ENCODE data around the gene KLHDC1. TPM values are rescaled to one million over a fixed set of nuclear protein-coding genes. Genes with fewer than 3 reads are reported as not detected.

KLHDC1 gene
- total and polyA plus RNA-seq, 4 donors, result 0.36 to 4.1 (median 2.5) TPM

- Histone ChIP-seq H3K9me3 (ENCODE audit: control insufficient read depth in 4 of 4, low read length in 3 of 4) (no peaks in the 10 kb centered on the region), H3K36me3 (ENCODE audit: control insufficient read depth in 4 of 4, insufficient read depth in 3 of 4, low read depth in 1 of 4, low read length in 3 of 4) (no peaks in the 10 kb centered on the region), H3K27ac (ENCODE audit: low read depth in 1 of 2, low read length in 2 of 2) (no peak overlapping the region), H3K4me1 (ENCODE audit: control insufficient read depth in 4 of 4, insufficient read depth in 4 of 4, low read length in 3 of 4) (no peaks in the 10 kb centered on the region), H3K9ac (ENCODE audit: low read depth in 1 of 2, low read length in 2 of 2) (no peak overlapping the region), H3K27me3 (ENCODE audit: control insufficient read depth in 4 of 4, insufficient read depth in 4 of 4, low read length in 3 of 4) (no peaks in the 10 kb centered on the region), H3K4me3 (ENCODE audit: low read depth in 1 of 3, low read length in 3 of 3) (no peak overlapping the region)
- no peak for TF ChIP-seq TAF1 (conservative IDR thresholded peaks at IDR 0.05)
- no peak for TF ChIP-seq HNF4G (IDR thresholded peaks at IDR 0.05)
- TF ChIP-seq MAX (IDR thresholded peaks at IDR 0.05), result no peak
- no peak for TF ChIP-seq FOXA2 (IDR thresholded peaks at IDR 0.05)
- no peak for TF ChIP-seq ATF3 (IDR thresholded peaks at IDR 0.05)
- TF ChIP-seq GABPA (IDR thresholded peaks at IDR 0.05 in 1 of 2, conservative IDR thresholded peaks at IDR 0.05 in 1 of 2), result no peak
- no peak for TF ChIP-seq RAD21 (IDR thresholded peaks at IDR 0.05)
- TF ChIP-seq, protein P1, sequence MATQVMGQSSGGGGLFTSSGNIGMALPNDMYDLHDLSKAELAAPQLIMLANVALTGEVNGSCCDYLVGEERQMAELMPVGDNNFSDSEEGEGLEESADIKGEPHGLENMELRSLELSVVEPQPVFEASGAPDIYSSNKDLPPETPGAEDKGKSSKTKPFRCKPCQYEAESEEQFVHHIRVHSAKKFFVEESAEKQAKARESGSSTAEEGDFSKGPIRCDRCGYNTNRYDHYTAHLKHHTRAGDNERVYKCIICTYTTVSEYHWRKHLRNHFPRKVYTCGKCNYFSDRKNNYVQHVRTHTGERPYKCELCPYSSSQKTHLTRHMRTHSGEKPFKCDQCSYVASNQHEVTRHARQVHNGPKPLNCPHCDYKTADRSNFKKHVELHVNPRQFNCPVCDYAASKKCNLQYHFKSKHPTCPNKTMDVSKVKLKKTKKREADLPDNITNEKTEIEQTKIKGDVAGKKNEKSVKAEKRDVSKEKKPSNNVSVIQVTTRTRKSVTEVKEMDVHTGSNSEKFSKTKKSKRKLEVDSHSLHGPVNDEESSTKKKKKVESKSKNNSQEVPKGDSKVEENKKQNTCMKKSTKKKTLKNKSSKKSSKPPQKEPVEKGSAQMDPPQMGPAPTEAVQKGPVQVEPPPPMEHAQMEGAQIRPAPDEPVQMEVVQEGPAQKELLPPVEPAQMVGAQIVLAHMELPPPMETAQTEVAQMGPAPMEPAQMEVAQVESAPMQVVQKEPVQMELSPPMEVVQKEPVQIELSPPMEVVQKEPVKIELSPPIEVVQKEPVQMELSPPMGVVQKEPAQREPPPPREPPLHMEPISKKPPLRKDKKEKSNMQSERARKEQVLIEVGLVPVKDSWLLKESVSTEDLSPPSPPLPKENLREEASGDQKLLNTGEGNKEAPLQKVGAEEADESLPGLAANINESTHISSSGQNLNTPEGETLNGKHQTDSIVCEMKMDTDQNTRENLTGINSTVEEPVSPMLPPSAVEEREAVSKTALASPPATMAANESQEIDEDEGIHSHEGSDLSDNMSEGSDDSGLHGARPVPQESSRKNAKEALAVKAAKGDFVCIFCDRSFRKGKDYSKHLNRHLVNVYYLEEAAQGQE (IDR thresholded peaks at IDR 0.05), result no peak
- TF ChIP-seq NR2F2 (IDR thresholded peaks at IDR 0.05), result no peak
- TF ChIP-seq HNF4A (conservative IDR thresholded peaks at IDR 0.05), result no peak
- no peak for TF ChIP-seq SP1 (IDR thresholded peaks at IDR 0.05)
- no peak for TF ChIP-seq EGR1 (IDR thresholded peaks at IDR 0.05; ENCODE audit: low read depth in 2 of 2)
- TF ChIP-seq FOXA1 (IDR thresholded peaks at IDR 0.05), result no peak
- TF ChIP-seq ZBTB33 (IDR thresholded peaks at IDR 0.05), result no peak
- TF ChIP-seq RXRA (IDR thresholded peaks at IDR 0.05), result no peak
- TF ChIP-seq JUND (IDR thresholded peaks at IDR 0.05), result no peak
- TF ChIP-seq, protein P2, sequence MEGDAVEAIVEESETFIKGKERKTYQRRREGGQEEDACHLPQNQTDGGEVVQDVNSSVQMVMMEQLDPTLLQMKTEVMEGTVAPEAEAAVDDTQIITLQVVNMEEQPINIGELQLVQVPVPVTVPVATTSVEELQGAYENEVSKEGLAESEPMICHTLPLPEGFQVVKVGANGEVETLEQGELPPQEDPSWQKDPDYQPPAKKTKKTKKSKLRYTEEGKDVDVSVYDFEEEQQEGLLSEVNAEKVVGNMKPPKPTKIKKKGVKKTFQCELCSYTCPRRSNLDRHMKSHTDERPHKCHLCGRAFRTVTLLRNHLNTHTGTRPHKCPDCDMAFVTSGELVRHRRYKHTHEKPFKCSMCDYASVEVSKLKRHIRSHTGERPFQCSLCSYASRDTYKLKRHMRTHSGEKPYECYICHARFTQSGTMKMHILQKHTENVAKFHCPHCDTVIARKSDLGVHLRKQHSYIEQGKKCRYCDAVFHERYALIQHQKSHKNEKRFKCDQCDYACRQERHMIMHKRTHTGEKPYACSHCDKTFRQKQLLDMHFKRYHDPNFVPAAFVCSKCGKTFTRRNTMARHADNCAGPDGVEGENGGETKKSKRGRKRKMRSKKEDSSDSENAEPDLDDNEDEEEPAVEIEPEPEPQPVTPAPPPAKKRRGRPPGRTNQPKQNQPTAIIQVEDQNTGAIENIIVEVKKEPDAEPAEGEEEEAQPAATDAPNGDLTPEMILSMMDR (IDR thresholded peaks at IDR 0.05; ENCODE audit: low read depth, low read length, missing input control), result no peak
- no peak for TF ChIP-seq YY1 (IDR thresholded peaks at IDR 0.05)
- no peak for DNase-seq (ENCODE audit: low spot score)
Observed at GRCh38 chr14:49670475-49670874, 22.4 kb upstream of the KLHDC1 start.

All from liver (tissue), 9 donors.